ENCODE data around the gene ZNF593OS. TPM values are rescaled to one million over a fixed set of nuclear protein-coding genes. Genes with fewer than 3 reads are reported as not detected.
A peak's percentile ranks its signal among the peaks of the same experiment; 100 is the strongest.

ZNF593OS gene
- total and polyA plus RNA-seq, 4 donors, result 0.10 to 0.32 TPM; not detected in 2

GRCh38 chr1:26125382-26125781 lies 46.2 kb downstream of the ZNF593OS start:
- peaks cover 7 to 19% (median 17%) of the 10 kb centered on the region in 4 donors for H3K4me1 ChIP-seq (ENCODE audit: control insufficient read depth in 4 of 4, insufficient read depth in 4 of 4, low read length in 3 of 4)
- DNase-seq (ENCODE audit: low spot score), result no peak
- no peak for TF ChIP-seq YY1 (IDR thresholded peaks at IDR 0.05)
- TF ChIP-seq TAF1 (conservative IDR thresholded peaks at IDR 0.05), result no peak
- no peak for TF ChIP-seq FOXA2 (IDR thresholded peaks at IDR 0.05)
- TF ChIP-seq HNF4G (IDR thresholded peaks at IDR 0.05), result no peak
- TF ChIP-seq HNF4A (conservative IDR thresholded peaks at IDR 0.05), result no peak
- TF ChIP-seq FOXA1 (IDR thresholded peaks at IDR 0.05), result no peak
- TF ChIP-seq EGR1 (IDR thresholded peaks at IDR 0.05; ENCODE audit: low read depth in 2 of 2), result no peak
- no peak for TF ChIP-seq SP1 (IDR thresholded peaks at IDR 0.05)
- TF ChIP-seq NR2F2 (IDR thresholded peaks at IDR 0.05), result no peak
- no peak for TF ChIP-seq ATF3 (IDR thresholded peaks at IDR 0.05)
- TF ChIP-seq RAD21 (IDR thresholded peaks at IDR 0.05), result no peak
- TF ChIP-seq CTCF (IDR thresholded peaks at IDR 0.05; ENCODE audit: low read depth, low read length, missing input control), result no peak
- no peak for TF ChIP-seq MAX (IDR thresholded peaks at IDR 0.05)
- TF ChIP-seq GABPA (IDR thresholded peaks at IDR 0.05 in 1 of 2, conservative IDR thresholded peaks at IDR 0.05 in 1 of 2), result no peak
- no peak overlapping the region for H3K4me3 ChIP-seq (ENCODE audit: low read depth in 1 of 3, low read length in 3 of 3)
- no peaks in the 10 kb centered on the region for H3K9me3 ChIP-seq (ENCODE audit: control insufficient read depth in 4 of 4, low read length in 3 of 4)
- H3K9ac ChIP-seq (ENCODE audit: low read depth in 1 of 2, low read length in 2 of 2), result no peak overlapping the region
- H3K36me3 ChIP-seq (ENCODE audit: control insufficient read depth in 4 of 4, insufficient read depth in 3 of 4, low read depth in 1 of 4, low read length in 3 of 4), result peaks cover 0 to 6% (median 0%) of the 10 kb centered on the region in 4 donors
- peak overlapping the region in 1 of 2 donors; percentile 33 for H3K27ac ChIP-seq (ENCODE audit: low read depth in 1 of 2, low read length in 2 of 2)
- H3K27me3 ChIP-seq (ENCODE audit: control insufficient read depth in 4 of 4, insufficient read depth in 4 of 4, low read length in 3 of 4), result no peaks in the 10 kb centered on the region

DNA sequence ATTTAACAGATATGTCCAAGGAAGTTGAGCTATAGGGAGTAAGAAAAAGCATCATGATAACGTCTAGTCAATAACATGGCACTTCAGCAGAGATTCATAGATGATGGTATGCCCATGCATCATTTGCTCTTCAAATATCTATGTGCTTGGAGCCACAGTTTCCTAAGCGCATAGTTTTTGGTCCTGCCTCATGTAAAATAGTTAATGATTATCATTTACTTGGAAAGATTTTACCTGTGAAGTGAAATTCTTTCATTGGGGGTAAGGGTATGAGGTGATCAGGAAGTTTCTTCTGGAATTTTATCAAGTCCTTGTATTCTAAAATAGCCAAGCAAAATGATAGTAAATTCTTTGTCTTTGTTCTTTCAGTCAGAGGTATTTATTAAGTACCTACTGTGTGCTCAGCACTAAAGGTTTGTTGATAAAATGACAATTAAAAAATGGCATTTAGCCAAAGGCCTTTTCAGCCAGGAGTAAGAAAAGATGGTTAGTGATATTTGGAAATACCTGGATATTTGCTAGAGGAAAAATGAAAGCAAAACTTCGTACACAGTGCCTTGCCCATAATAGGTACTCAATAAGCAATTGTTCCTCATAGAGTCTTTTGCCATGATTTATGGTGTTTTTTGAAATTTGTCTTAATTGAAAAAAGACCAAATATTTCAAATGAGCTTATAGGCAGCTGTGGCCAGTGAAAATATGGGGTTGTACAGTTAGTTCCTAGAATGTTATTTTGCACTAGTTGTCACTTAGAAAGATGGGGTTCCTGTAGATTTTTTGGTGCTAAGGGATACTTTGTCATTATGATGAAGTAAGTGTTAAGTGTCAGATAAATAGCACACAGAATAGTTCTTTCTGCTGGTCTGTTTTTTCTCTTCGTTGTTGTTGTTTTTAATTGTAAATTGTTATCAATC lies 47.0 kb downstream of the ZNF593OS start:
- 53% methylated on average over 4 of the region's 4 CpGs for WGBS
- Histone ChIP-seq H3K36me3 (ENCODE audit: control insufficient read depth in 4 of 4, insufficient read depth in 3 of 4, low read depth in 1 of 4, low read length in 3 of 4) (peaks cover 0 to 6% (median 0%) of the 10 kb centered on the region in 4 donors), H3K27me3 (ENCODE audit: control insufficient read depth in 4 of 4, insufficient read depth in 4 of 4, low read length in 3 of 4) (no peaks in the 10 kb centered on the region), H3K4me3 (ENCODE audit: low read depth in 1 of 3, low read length in 3 of 3) (no peak overlapping the region), H3K9me3 (ENCODE audit: control insufficient read depth in 4 of 4, low read length in 3 of 4) (no peaks in the 10 kb centered on the region), H3K9ac (ENCODE audit: low read depth in 1 of 2, low read length in 2 of 2) (no peak overlapping the region), H3K27ac (ENCODE audit: low read depth in 1 of 2, low read length in 2 of 2) (peak overlapping the region in 1 of 2 donors; percentile 33), H3K4me1 (ENCODE audit: control insufficient read depth in 4 of 4, insufficient read depth in 4 of 4, low read length in 3 of 4) (peaks cover 7 to 19% (median 17%) of the 10 kb centered on the region in 4 donors)
- TF ChIP-seq JUND (IDR thresholded peaks at IDR 0.05) (no peak), RXRA (IDR thresholded peaks at IDR 0.05) (no peak), HNF4A (conservative IDR thresholded peaks at IDR 0.05) (no peak), SP1 (IDR thresholded peaks at IDR 0.05) (no peak), HNF4G (IDR thresholded peaks at IDR 0.05) (no peak), EGR1 (IDR thresholded peaks at IDR 0.05; ENCODE audit: low read depth in 2 of 2) (no peak), RAD21 (IDR thresholded peaks at IDR 0.05) (no peak), FOXA1 (IDR thresholded peaks at IDR 0.05) (no peak), CTCF (IDR thresholded peaks at IDR 0.05; ENCODE audit: low read depth, low read length, missing input control) (no peak), REST (IDR thresholded peaks at IDR 0.05) (no peak), YY1 (IDR thresholded peaks at IDR 0.05) (no peak), FOXA2 (IDR thresholded peaks at IDR 0.05) (no peak), MAX (IDR thresholded peaks at IDR 0.05) (no peak), ZBTB33 (IDR thresholded peaks at IDR 0.05) (no peak), ATF3 (IDR thresholded peaks at IDR 0.05) (no peak), NR2F2 (IDR thresholded peaks at IDR 0.05) (no peak), GABPA (IDR thresholded peaks at IDR 0.05 in 1 of 2, conservative IDR thresholded peaks at IDR 0.05 in 1 of 2) (no peak), TAF1 (conservative IDR thresholded peaks at IDR 0.05) (no peak)
- no peak for DNase-seq (ENCODE audit: low spot score)

Data from liver (tissue), 9 donors.